Ecto neural progenitor cell (in vitro differentiated cells): ENCODE results near the gene CNTNAP5.

ENCODE experiments used
- DNase-seq: peaks from one replicate; pipeline ENCODE4 v3.0.0-alpha.2; 2018; ENCODE audit warnings: low spot score

The CNTNAP5 gene

GRCh38 chr2:124693156-124693555 lies 668.1 kb downstream of the CNTNAP5 start:
- no peak for DNase-seq

- DNase-seq: no peak
These were observed 674.0 kb downstream of the CNTNAP5 start for GRCh38 chr2:124698979-124699565.

GRCh38 chr2:124702777-124703176 lies 677.7 kb downstream of the CNTNAP5 start:
- DNase-seq: no peak

- DNase-seq: no peak
These were observed 679.2 kb downstream of the CNTNAP5 start for GRCh38 chr2:124704071-124704925.

GRCh38 chr2:124708661-124709060 lies 683.6 kb downstream of the CNTNAP5 start:
- DNase-seq: no peak

- no peak for DNase-seq
These were observed 688.9 kb downstream of the CNTNAP5 start for GRCh38 chr2:124713969-124714368.

GRCh38 chr2:124725187-124725586 lies 700.1 kb downstream of the CNTNAP5 start:
- DNase-seq: no peak

- DNase-seq: no peak
These were observed 715.5 kb downstream of the CNTNAP5 start for GRCh38 chr2:124740636-124741035.

- DNase-seq: no peak
These were observed 728.8 kb downstream of the CNTNAP5 start for GRCh38 chr2:124753842-124754241.

- DNase-seq: no peak
These were observed 730.3 kb downstream of the CNTNAP5 start for GRCh38 chr2:124755386-124755785.

- DNase-seq: no peak
These were observed 731.0 kb downstream of the CNTNAP5 start for GRCh38 chr2:124756048-124756447.

GRCh38 chr2:124762388-124762787 lies 737.3 kb downstream of the CNTNAP5 start:
- no peak for DNase-seq

GRCh38 chr2:124763611-124764010 lies 738.5 kb downstream of the CNTNAP5 start:
- DNase-seq: no peak

- DNase-seq: no peak
These were observed 749.7 kb downstream of the CNTNAP5 start for GRCh38 chr2:124774781-124775180.

GRCh38 chr2:124776332-124776731 lies 751.2 kb downstream of the CNTNAP5 start:
- no peak for DNase-seq

- DNase-seq: no peak
These were observed 753.0 kb downstream of the CNTNAP5 start for GRCh38 chr2:124778076-124778475.

GRCh38 chr2:124796647-124797046 lies 771.6 kb downstream of the CNTNAP5 start:
- DNase-seq: no peak

GRCh38 chr2:124797049-124797448 lies 772.0 kb downstream of the CNTNAP5 start:
- no peak for DNase-seq

- no peak for DNase-seq
These were observed 773.5 kb downstream of the CNTNAP5 start for GRCh38 chr2:124798551-124798950.

- no peak for DNase-seq
These were observed 779.2 kb downstream of the CNTNAP5 start for GRCh38 chr2:124804014-124804940.

- DNase-seq: no peak
These were observed 780.0 kb downstream of the CNTNAP5 start for GRCh38 chr2:124805060-124805459.

- peak; percentile 57 for DNase-seq
These were observed 785.0 kb downstream of the CNTNAP5 start for GRCh38 chr2:124810132-124810531.
